Uterus (tissue), 4 donors: Measurements from ENCODE around the gene GSDME. TPM values are rescaled to one million over a fixed set of nuclear protein-coding genes. Genes with fewer than 3 reads are reported as not detected.

Experiments used
- DNase-seq, 2 donors: peaks; one replicate each; pipeline ENCODE4 v3.0.0-alpha.2; 2019 to 2020
- H3K27ac ChIP-seq, 2 donors: fragments of 200-600 bp; sonication (generic); 1 replicate in 1 of 2; 2 replicates in 1 of 2; pipeline ENCODE4 v1.5.1; 2016 to 2018
- H3K27me3 ChIP-seq, 2 donors: fragments of 200-600 bp; sonication (generic); one replicate each; pipeline ENCODE4 v1.5.1; 2018 to 2019; ENCODE audit warnings: control low read depth in 1 of 2
- H3K36me3 ChIP-seq, 2 donors: fragments of 200-600 bp; sonication (generic); one replicate each; pipeline ENCODE4 v1.5.1; 2019; ENCODE audit warnings: control low read depth in 1 of 2
- H3K4me1 ChIP-seq, 2 donors: fragments of 200-600 bp; sonication (generic); one replicate each; pipeline ENCODE4 v1.5.1; 2018 to 2019; ENCODE audit warnings: control low read depth in 1 of 2
- H3K4me3 ChIP-seq, 2 donors: fragments of 200-600 bp; sonication (generic); 1 replicate in 1 of 2; 2 replicates in 1 of 2; pipeline ENCODE4 v1.5.1; 2018 to 2019; ENCODE audit warnings: mild to moderate bottlenecking in 1 of 2
- H3K9me3 ChIP-seq, 2 donors: fragments of 200-600 bp; sonication (generic); one replicate each; pipeline ENCODE4 v1.5.1; 2019; ENCODE audit warnings: control low read depth in 1 of 2
- CTCF ChIP-seq, 4 experiments: fragments of 200-600 bp in 2 of 4; fragments of 450-650 bp in 2 of 4; sonication (generic) in 2 of 4; IDR thresholded peaks; one replicate each; pipeline ENCODE4 v1.5.1; 2016 to 2019; ENCODE audit warnings: antibody characterized with exemption in 4 of 4, mild to moderate bottlenecking in 2 of 4, moderate library complexity in 1 of 4
- POLR2A ChIP-seq, 2 donors: fragments of 450-650 bp; IDR thresholded peaks; one replicate each; pipeline ENCODE4 v1.6.1; 2016; ENCODE audit warnings: antibody characterized with exemption in 2 of 2, mild to moderate bottlenecking in 1 of 2, moderate library complexity in 1 of 2
- intact Hi-C: fragments of 100-400 bp; cut with DNase I; formaldehyde crosslinking; loops from one replicate; pipeline ENCODE4 v1.15.1; 2023; ENCODE audit warnings: low total_unique reads
- total RNA-seq, 4 donors: library from RNA; depleted of rRNA in 3 of 4; stranded (reverse); fragments of >200 nt in 3 of 4; gene quantifications; one replicate each; pipeline versions ENCODE4 v1.1.0 to v1.2.4, GENCODE V29; 2014 to 2023
- donor health status: DM: yes; HTN: yes; CAD: no.

The GSDME gene
- total RNA-seq, 4 donors from 2014 or later, result 10.8 to 25.5 (median 20.8) TPM

- no peaks in the 10 kb centered on the region for H3K9me3 ChIP-seq
- DNase-seq, result no peak
- H3K27ac ChIP-seq, result no peak overlapping the region
- H3K4me1 ChIP-seq, result no peaks in the 10 kb centered on the region
- no peak for TF ChIP-seq CTCF (IDR thresholded peaks at IDR 0.05)
- TF ChIP-seq POLR2A (IDR thresholded peaks at IDR 0.05), result no peak
- intact Hi-C loops, result no loop called here
- no peaks in the 10 kb centered on the region for H3K27me3 ChIP-seq
- H3K36me3 ChIP-seq, result no peaks in the 10 kb centered on the region
- no peak overlapping the region for H3K4me3 ChIP-seq
These were observed 42.6 kb downstream of the GSDME start for GRCh38 chr7:24714676-24715010.

GRCh38 chr7:24713850-24714675 lies 43.2 kb downstream of the GSDME start:
- no peaks in the 10 kb centered on the region for H3K36me3 ChIP-seq
- no peaks in the 10 kb centered on the region for H3K27me3 ChIP-seq
- no peaks in the 10 kb centered on the region for H3K4me1 ChIP-seq
- H3K4me3 ChIP-seq, result no peak overlapping the region
- intact Hi-C loops, result no loop called here
- TF ChIP-seq CTCF (IDR thresholded peaks at IDR 0.05) (no peak), POLR2A (IDR thresholded peaks at IDR 0.05) (no peak)
- no peak for DNase-seq
- H3K27ac ChIP-seq, result no peak overlapping the region
- H3K9me3 ChIP-seq, result no peaks in the 10 kb centered on the region

- no peak overlapping the region for H3K4me3 ChIP-seq
- H3K27me3 ChIP-seq, result no peaks in the 10 kb centered on the region
- TF ChIP-seq CTCF (IDR thresholded peaks at IDR 0.05) (no peak), POLR2A (IDR thresholded peaks at IDR 0.05) (no peak)
- no peaks in the 10 kb centered on the region for H3K9me3 ChIP-seq
- H3K4me1 ChIP-seq, result no peaks in the 10 kb centered on the region
- no peak overlapping the region for H3K27ac ChIP-seq
- DNase-seq, result no peak
- intact Hi-C loops, result no loop called here
- no peaks in the 10 kb centered on the region for H3K36me3 ChIP-seq
These were observed 44.0 kb downstream of the GSDME start for GRCh38 chr7:24713039-24713793.

GRCh38 chr7:24709585-24710360 lies 47.5 kb downstream of the GSDME start:
- no peak for DNase-seq
- no peak overlapping the region for H3K27ac ChIP-seq
- no peaks in the 10 kb centered on the region for H3K36me3 ChIP-seq
- no peak overlapping the region for H3K4me3 ChIP-seq
- no peaks in the 10 kb centered on the region for H3K9me3 ChIP-seq
- no peak for TF ChIP-seq POLR2A (IDR thresholded peaks at IDR 0.05)
- no peak for TF ChIP-seq CTCF (IDR thresholded peaks at IDR 0.05)
- no peaks in the 10 kb centered on the region for H3K4me1 ChIP-seq
- no peaks in the 10 kb centered on the region for H3K27me3 ChIP-seq
- intact Hi-C loops, result no loop called here
